Gastroesophageal sphincter (tissue), 3 donors: ENCODE data around the gene PIWIL4.

Source experiments
- CTCF ChIP-seq, 4 experiments: fragments of 200-600 bp in 2 of 4; fragments of 450-650 bp in 2 of 4; sonication (generic) in 1 of 4; IDR thresholded peaks; one replicate each; pipeline ENCODE4 v1.5.1; 2017 to 2019; ENCODE audit warnings: antibody characterized with exemption in 4 of 4, mild to moderate bottlenecking in 2 of 4, moderate library complexity in 2 of 4
- EP300 ChIP-seq: sonication (generic); formaldehyde crosslinking; IDR thresholded peaks from one replicate; pipeline ENCODE4 v1.6.1; 2017; ENCODE audit warnings: antibody characterized with exemption, mild to moderate bottlenecking
- POLR2A ChIP-seq, 2 donors: fragments of 450-650 bp; IDR thresholded peaks; one replicate each; pipeline ENCODE4 v1.6.1; 2017; ENCODE audit warnings: antibody characterized with exemption in 2 of 2, mild to moderate bottlenecking in 2 of 2, moderate library complexity in 1 of 2
- POLR2AphosphoS5 ChIP-seq: sonication (generic); formaldehyde crosslinking; IDR thresholded peaks from one replicate; pipeline ENCODE4 v1.6.1; 2017; ENCODE audit warnings: antibody characterized with exemption

- TF ChIP-seq CTCF (IDR thresholded peaks at IDR 0.05) (no peak), POLR2A (IDR thresholded peaks at IDR 0.05) (no peak), POLR2AphosphoS5 (no peak), EP300 (no peak)
Measured at GRCh38 chr11:94560834-94561233, 6.3 kb upstream of the PIWIL4 start.
